Right lobe of liver (tissue), 6 donors: Measurements from ENCODE around the gene SERPINA10. TPM values are rescaled to one million over a fixed set of nuclear protein-coding genes. Genes with fewer than 3 reads are reported as not detected.

ENCODE experiments used
- ATAC-seq, 4 donors: fragments of 200-7000 bp; cut with Tn5 transposase; one replicate each; pipeline ENCODE4 v1.9.1; 2020; ENCODE audit warnings: mild to moderate bottlenecking in 4 of 4, moderate library complexity in 4 of 4
- DNase-seq, 3 donors: peaks; one replicate each; pipeline ENCODE4 v3.0.0-alpha.2; 2020
- H3K27ac ChIP-seq, 3 donors: fragments of 200-600 bp; one replicate each; pipeline ENCODE4 v1.8.0; 2022
- H3K27me3 ChIP-seq, 2 donors: fragments of 200-600 bp; one replicate each; pipeline ENCODE4 v1.8.0; 2022
- H3K36me3 ChIP-seq, 4 donors: fragments of 200-600 bp; sonication (generic) in 1 of 4; one replicate each; pipeline versions ENCODE4 v1.5.1 to v1.8.0; 2017 to 2022; ENCODE audit warnings: control low read depth in 1 of 4
- H3K4me1 ChIP-seq, 4 donors: fragments of 200-600 bp; sonication (generic) in 1 of 4; one replicate each; pipeline versions ENCODE4 v1.5.1 to v1.8.0; 2017 to 2022; ENCODE audit warnings: control low read depth in 1 of 4
- H3K4me3 ChIP-seq, 3 donors: fragments of 200-600 bp; one replicate each; pipeline ENCODE4 v1.8.0; 2022
- H3K9me3 ChIP-seq, 4 donors: fragments of 200-600 bp; sonication (generic) in 1 of 4; one replicate each; pipeline versions ENCODE4 v1.5.1 to v1.8.0; 2017 to 2022; ENCODE audit warnings: control low read depth in 1 of 4
- POLR2A ChIP-seq: fragments of 450-650 bp; IDR thresholded peaks from one replicate; pipeline ENCODE4 v1.6.1; 2017; ENCODE audit warnings: antibody characterized with exemption, mild to moderate bottlenecking
- whole genome bisulfite sequencing: methylation state at CpG from one replicate; pipeline ENCODE4 v1.1.6; 2018; ENCODE audit warnings: low coverage, low lambda C conversion rate; ENCODE audit not compliant: insufficient coverage; ENCODE audit errors: missing lambda C conversion rate; 5-methylcytosine and 5-hydroxymethylcytosine counted together
- intact Hi-C, 2 donors: fragments of 100-400 bp; cut with DNase I; formaldehyde crosslinking; loops; one replicate each; pipeline versions ENCODE4 v1.11.2 to v1.14.1; 2022
- total RNA-seq, 6 experiments: library from RNA; depleted of rRNA in 2 of 6; stranded (reverse); fragments of >200 nt in 2 of 6; fragmentation: NEBNext Ultra II Directional in 3 of 6; extraction: Animal tissue kit (Norgen Biotek cat#: 25700) in 3 of 6; gene quantifications; one replicate each; pipeline versions ENCODE4 v1.1.0 to v1.2.4, GENCODE V29; 2016 to 2023
- TF ChIP-seq, protein P1 (sequence below), 4 donors: fragments of 200-600 bp in 3 of 4; fragments of 450-650 bp in 1 of 4; IDR thresholded peaks; one replicate each; pipeline versions ENCODE4 v1.5.1 to v1.8.0; 2016 to 2022; ENCODE audit warnings: antibody characterized with exemption in 4 of 4, mild to moderate bottlenecking in 2 of 4
- donor health status: DM: no; HTN: yes; CAD: no.
- donor health status: DM: no; HTN: no; CAD: no.
- donor health status: DM: no; HTN: no; CAD: no.
- donor health status: DM: no; HTN: yes; CAD: no.
- donor health status: DM: no; HTN: yes; CAD: no.

Gene SERPINA10
- total RNA-seq, 6 experiments from 2014 or later, result 114 to 400 (median 239) TPM

DNA sequence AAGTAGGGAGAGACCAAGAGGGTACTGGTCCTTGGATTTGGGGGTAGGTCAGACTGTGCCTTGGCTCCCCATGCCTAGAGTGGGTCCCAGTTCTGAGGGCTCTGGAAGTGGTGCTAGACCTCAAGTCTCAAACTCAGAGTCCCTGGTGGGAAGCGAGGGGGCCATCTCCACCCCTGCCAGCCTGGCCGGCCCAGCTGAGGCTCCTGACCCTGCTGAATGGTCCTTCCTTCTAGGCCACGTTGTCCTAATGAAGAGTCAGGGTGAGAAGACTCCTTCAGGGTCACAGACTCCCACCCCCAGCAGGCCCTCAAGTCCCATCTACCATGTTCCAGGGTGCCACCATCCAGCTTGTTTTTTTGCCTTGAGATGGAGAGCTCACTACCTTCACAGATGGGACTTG is 17.2 kb upstream of the SERPINA10 start:
- no peaks in the 10 kb centered on the region for H3K27me3 ChIP-seq
- H3K9me3 ChIP-seq, result no peaks in the 10 kb centered on the region
- H3K4me3 ChIP-seq, result no peak overlapping the region
- no peak overlapping the region for H3K27ac ChIP-seq
- H3K4me1 ChIP-seq, result peaks cover 0 to 53% (median 16%) of the 10 kb centered on the region in 4 donors
- peak in 1 of 3 donors; percentile 32 for DNase-seq
- TF ChIP-seq POLR2A, result no peak
- TF ChIP-seq, protein P1, sequence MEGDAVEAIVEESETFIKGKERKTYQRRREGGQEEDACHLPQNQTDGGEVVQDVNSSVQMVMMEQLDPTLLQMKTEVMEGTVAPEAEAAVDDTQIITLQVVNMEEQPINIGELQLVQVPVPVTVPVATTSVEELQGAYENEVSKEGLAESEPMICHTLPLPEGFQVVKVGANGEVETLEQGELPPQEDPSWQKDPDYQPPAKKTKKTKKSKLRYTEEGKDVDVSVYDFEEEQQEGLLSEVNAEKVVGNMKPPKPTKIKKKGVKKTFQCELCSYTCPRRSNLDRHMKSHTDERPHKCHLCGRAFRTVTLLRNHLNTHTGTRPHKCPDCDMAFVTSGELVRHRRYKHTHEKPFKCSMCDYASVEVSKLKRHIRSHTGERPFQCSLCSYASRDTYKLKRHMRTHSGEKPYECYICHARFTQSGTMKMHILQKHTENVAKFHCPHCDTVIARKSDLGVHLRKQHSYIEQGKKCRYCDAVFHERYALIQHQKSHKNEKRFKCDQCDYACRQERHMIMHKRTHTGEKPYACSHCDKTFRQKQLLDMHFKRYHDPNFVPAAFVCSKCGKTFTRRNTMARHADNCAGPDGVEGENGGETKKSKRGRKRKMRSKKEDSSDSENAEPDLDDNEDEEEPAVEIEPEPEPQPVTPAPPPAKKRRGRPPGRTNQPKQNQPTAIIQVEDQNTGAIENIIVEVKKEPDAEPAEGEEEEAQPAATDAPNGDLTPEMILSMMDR (IDR thresholded peaks at IDR 0.05), result no peak
- intact Hi-C loops, result no loop called here
- peaks cover 0 to 78% (median 17%) of the 10 kb centered on the region in 4 donors for H3K36me3 ChIP-seq
- ATAC-seq, result no peak
- WGBS, result no CpG with 5 or more reads among the region's 3 CpGs

DNA sequence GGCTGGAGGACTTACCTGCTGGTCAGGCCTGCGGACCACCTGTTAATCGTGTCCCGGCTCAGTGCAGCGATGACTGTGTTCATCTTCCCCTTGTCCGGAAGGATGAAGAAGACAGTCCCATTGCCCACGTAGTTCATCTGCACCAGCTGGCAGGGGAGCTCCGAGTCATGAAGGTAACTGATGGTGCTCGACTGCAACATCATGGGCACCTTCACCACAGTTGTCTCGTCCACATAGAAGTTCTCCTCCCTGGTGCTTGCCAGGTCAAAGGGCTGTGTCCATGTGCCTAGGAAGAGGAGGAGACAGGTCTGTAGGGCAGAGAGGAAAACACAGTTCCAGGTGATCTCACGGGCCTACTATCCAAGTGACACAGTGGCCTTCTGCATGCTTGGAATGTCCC is 16.7 kb upstream of the SERPINA10 start:
- TF ChIP-seq, protein P1 (IDR thresholded peaks at IDR 0.05), result no peak
- no peak for TF ChIP-seq POLR2A
- H3K4me1 ChIP-seq, result peaks cover 0 to 48% (median 16%) of the 10 kb centered on the region in 4 donors
- intact Hi-C loops, result no loop called here
- ATAC-seq (no peak), DNase-seq (no peak)
- H3K9me3 ChIP-seq, result no peaks in the 10 kb centered on the region
- no peak overlapping the region for H3K27ac ChIP-seq
- peaks cover 0 to 83% (median 19%) of the 10 kb centered on the region in 4 donors for H3K36me3 ChIP-seq
- no peaks in the 10 kb centered on the region for H3K27me3 ChIP-seq
- H3K4me3 ChIP-seq, result no peak overlapping the region
- 20% methylated on average over 1 of the region's 10 CpGs for WGBS

DNA sequence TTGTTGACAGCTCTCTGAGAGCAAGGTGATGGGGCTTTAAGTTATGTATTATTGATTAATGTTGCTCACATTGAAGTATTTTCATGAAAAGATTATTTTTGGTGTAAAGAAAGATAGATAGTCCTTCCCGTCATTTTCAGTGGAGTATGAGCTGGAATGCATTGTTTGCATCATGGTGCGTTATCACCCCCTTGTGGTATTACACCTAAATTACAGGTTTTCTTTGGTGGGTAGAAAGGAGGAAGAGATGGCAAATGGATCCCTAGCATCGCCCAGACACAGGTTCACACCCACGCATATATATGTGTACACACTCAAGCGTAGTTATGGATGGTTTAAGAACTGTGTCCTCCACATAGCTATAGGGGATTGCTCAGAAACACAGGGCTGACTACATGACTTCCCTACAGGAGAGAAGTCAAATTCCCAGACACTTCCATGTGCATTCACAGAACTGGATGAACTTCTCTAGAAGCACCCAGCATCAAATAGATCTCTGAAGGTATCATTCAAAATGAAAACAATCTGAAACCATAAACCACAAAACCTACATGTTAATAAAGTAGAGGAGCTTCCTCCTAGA is 14.4 kb upstream of the SERPINA10 start:
- Histone ChIP-seq H3K27me3 (no peaks in the 10 kb centered on the region), H3K4me1 (peaks cover 0 to 27% (median 8%) of the 10 kb centered on the region in 4 donors), H3K27ac (no peak overlapping the region), H3K36me3 (peaks cover 0 to 84% (median 21%) of the 10 kb centered on the region in 4 donors), H3K9me3 (no peaks in the 10 kb centered on the region), H3K4me3 (no peak overlapping the region)
- DNase-seq, result no peak
- intact Hi-C loops, result no loop called here
- peak; percentile 25 to 64 (median 38) for ATAC-seq
- TF ChIP-seq, protein P1 (IDR thresholded peaks at IDR 0.05), result peak; percentile 47 to 64 (median 54)
- no peak for TF ChIP-seq POLR2A
- WGBS, result 50% methylated on average over 4 of the region's 5 CpGs

DNA sequence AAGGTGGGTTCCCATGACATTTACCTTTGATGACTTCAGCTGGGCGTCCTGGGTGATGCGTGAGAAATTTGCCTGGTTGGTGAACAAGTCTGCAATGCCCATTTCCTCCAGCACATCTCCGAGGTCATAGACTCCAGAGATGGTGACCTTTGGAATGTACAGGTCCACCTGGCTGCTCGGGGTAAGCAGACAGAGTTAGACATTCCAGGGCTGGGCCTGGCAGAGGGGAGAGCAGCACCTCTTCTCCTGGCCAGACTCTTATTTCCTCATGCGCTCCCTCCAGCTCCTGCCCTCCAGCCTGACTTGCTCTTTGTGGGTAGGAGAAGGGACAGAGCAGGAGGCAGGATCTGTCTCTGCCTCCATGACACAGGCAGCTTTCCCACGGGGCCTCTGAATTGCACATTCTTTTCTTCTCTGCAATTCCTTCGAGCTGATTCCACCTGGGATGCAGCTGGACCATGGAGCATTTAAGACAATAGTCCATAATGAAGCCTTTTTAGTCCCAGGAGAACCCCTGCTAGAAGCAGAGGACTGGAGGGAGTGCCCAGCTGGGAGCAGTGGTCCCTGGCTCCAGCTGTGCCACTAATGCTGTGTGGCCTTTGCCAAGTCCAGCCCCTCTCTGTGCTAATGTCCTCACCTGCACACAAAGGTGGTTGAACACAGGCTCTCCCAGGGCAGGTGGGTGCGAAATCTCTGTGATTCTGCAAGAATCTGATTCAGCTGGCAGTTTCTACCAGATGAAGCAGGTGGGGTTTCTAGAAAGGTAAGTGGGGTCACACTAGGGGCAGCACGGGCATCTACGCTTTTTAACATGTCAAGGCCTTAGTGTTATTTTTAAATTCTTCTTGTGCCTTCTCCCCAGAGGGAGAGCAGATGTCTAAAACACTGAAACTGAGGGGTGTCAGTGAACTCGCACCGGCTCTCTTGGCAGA is 13.2 kb upstream of the SERPINA10 start:
- intact Hi-C loops, result no loop called here
- 59% methylated on average over 10 of the region's 12 CpGs for WGBS
- Histone ChIP-seq H3K27me3 (no peaks in the 10 kb centered on the region), H3K4me3 (no peak overlapping the region), H3K27ac (peak overlapping the region in 1 of 3 donors; percentile 39), H3K4me1 (peaks cover 0 to 21% (median 4%) of the 10 kb centered on the region in 4 donors), H3K36me3 (peaks cover 0 to 79% (median 21%) of the 10 kb centered on the region in 4 donors), H3K9me3 (no peaks in the 10 kb centered on the region)
- TF ChIP-seq, protein P1 (IDR thresholded peaks at IDR 0.05), result no peak
- no peak for TF ChIP-seq POLR2A
- ATAC-seq, result peak; percentile 40 to 82 (median 74)
- DNase-seq, result peak in 1 of 3 donors; percentile 76
